Suprapubic skin (tissue), 4 donors: ENCODE data around the gene NOTO. TPM values are rescaled to one million over a fixed set of nuclear protein-coding genes. Genes with fewer than 3 reads are reported as not detected.

Source experiments
- DNase-seq, 2 donors: peaks; one replicate each; pipeline ENCODE4 v3.0.0-alpha.2; 2019; ENCODE audit warnings: low spot score in 2 of 2
- H3K27ac ChIP-seq: fragments of 200-600 bp; sonication (generic); one replicate; pipeline ENCODE4 v1.5.1; 2019
- H3K27me3 ChIP-seq: fragments of 200-600 bp; sonication (generic); one replicate; pipeline ENCODE4 v1.5.1; 2019
- H3K36me3 ChIP-seq: fragments of 200-600 bp; sonication (generic); one replicate; pipeline ENCODE4 v1.5.1; 2019
- H3K4me1 ChIP-seq: fragments of 200-600 bp; sonication (generic); one replicate; pipeline ENCODE4 v1.5.1; 2019
- H3K4me3 ChIP-seq: fragments of 200-600 bp; sonication (generic); one replicate; pipeline ENCODE4 v1.5.1; 2019; ENCODE audit warnings: mild to moderate bottlenecking
- H3K9me3 ChIP-seq: fragments of 200-600 bp; sonication (generic); one replicate; pipeline ENCODE4 v1.5.1; 2019
- CTCF ChIP-seq, 2 donors: fragments of 200-600 bp in 1 of 2; fragments of 450-650 bp in 1 of 2; sonication (generic) in 1 of 2; IDR thresholded peaks; one replicate each; pipeline ENCODE4 v1.5.1; 2016 to 2019; ENCODE audit warnings: antibody characterized with exemption in 2 of 2, mild to moderate bottlenecking in 1 of 2, moderate library complexity in 1 of 2
- EP300 ChIP-seq: sonication (generic); formaldehyde crosslinking; IDR thresholded peaks from one replicate; pipeline ENCODE4 v1.6.1; 2017; ENCODE audit warnings: antibody characterized with exemption
- POLR2A ChIP-seq, 2 donors: fragments of 450-650 bp; IDR thresholded peaks; one replicate each; pipeline ENCODE4 v1.6.1; 2017; ENCODE audit warnings: antibody characterized with exemption in 2 of 2, mild to moderate bottlenecking in 2 of 2, moderate library complexity in 2 of 2
- POLR2AphosphoS5 ChIP-seq, 3 donors: sonication (generic); formaldehyde crosslinking; IDR thresholded peaks; one replicate each; pipeline ENCODE4 v1.6.1; 2017; ENCODE audit warnings: antibody characterized with exemption in 3 of 3
- WGBS: methylation state at CpG from one replicate; pipeline ENCODE4 v1.1.5; 2018; 5-methylcytosine and 5-hydroxymethylcytosine counted together
- total RNA-seq, 4 donors: library from RNA; depleted of rRNA; stranded (reverse); fragments of >200 nt; gene quantifications; one replicate each; pipeline ENCODE4 v1.1.0, GENCODE V29; 2016

Gene NOTO
- total RNA-seq, 4 donors from 2014 or later, result not detected

- 70% methylated on average over 2 of the region's 2 CpGs for WGBS
- H3K27me3 ChIP-seq, result no peaks in the 10 kb centered on the region
- H3K4me1 ChIP-seq, result peaks cover 19% of the 10 kb centered on the region
- no peak for DNase-seq
- TF ChIP-seq EP300 (no peak), CTCF (IDR thresholded peaks at IDR 0.05) (no peak), POLR2AphosphoS5 (IDR thresholded peaks at IDR 0.05) (no peak), POLR2A (IDR thresholded peaks at IDR 0.05) (no peak)
- H3K36me3 ChIP-seq, result peaks cover 44% of the 10 kb centered on the region
- H3K9me3 ChIP-seq, result no peaks in the 10 kb centered on the region
- no peak overlapping the region for H3K4me3 ChIP-seq
- H3K27ac ChIP-seq, result no peak overlapping the region
Observed at GRCh38 chr2:73217826-73218225, 15.5 kb downstream of the NOTO start.

GRCh38 chr2:73218298-73218697, 15.9 kb downstream of the NOTO start:
- no peak overlapping the region for H3K4me3 ChIP-seq
- no peaks in the 10 kb centered on the region for H3K9me3 ChIP-seq
- no peaks in the 10 kb centered on the region for H3K27me3 ChIP-seq
- peaks cover 19% of the 10 kb centered on the region for H3K4me1 ChIP-seq
- no peak overlapping the region for H3K27ac ChIP-seq
- TF ChIP-seq CTCF (IDR thresholded peaks at IDR 0.05), result no peak
- TF ChIP-seq POLR2A (IDR thresholded peaks at IDR 0.05), result no peak
- no peak for TF ChIP-seq EP300
- no peak for TF ChIP-seq POLR2AphosphoS5 (IDR thresholded peaks at IDR 0.05)
- H3K36me3 ChIP-seq, result peaks cover 49% of the 10 kb centered on the region
- no peak for DNase-seq

DNA sequence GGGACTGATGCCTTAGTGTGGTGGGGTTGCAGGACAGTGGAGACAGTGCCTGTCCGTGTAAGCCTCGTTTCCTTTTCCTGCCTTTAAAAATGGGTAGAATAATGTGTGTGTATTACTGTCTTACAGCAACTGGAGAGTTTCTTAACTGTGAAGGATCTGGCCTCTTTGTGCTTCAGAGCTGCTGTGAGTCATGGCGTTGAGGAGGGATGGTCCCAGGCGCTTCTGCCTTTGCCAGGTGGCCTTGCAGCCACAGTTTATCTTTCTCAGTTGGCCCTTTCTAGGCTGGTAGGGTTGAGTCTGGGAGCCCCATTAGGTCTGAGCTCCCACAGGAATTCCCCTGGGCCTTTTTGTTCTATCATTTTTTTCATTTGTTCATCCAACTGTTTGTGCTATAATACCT, 21.4 kb downstream of the NOTO start:
- DNase-seq, result no peak
- Histone ChIP-seq H3K9me3 (no peaks in the 10 kb centered on the region), H3K4me1 (no peaks in the 10 kb centered on the region), H3K36me3 (peaks cover 96% of the 10 kb centered on the region), H3K27ac (no peak overlapping the region), H3K4me3 (no peak overlapping the region), H3K27me3 (no peaks in the 10 kb centered on the region)
- TF ChIP-seq EP300, result no peak
- no peak for TF ChIP-seq CTCF (IDR thresholded peaks at IDR 0.05)
- no peak for TF ChIP-seq POLR2AphosphoS5 (IDR thresholded peaks at IDR 0.05)
- TF ChIP-seq POLR2A (IDR thresholded peaks at IDR 0.05), result no peak
- WGBS, result 91% methylated on average over 4 of the region's 4 CpGs

GRCh38 chr2:73225513-73226360, 23.4 kb downstream of the NOTO start:
- Histone ChIP-seq H3K4me3 (no peak overlapping the region), H3K9me3 (no peaks in the 10 kb centered on the region), H3K36me3 (peaks cover 93% of the 10 kb centered on the region), H3K4me1 (no peaks in the 10 kb centered on the region), H3K27ac (no peak overlapping the region), H3K27me3 (no peaks in the 10 kb centered on the region)
- TF ChIP-seq EP300 (no peak), CTCF (IDR thresholded peaks at IDR 0.05) (no peak), POLR2AphosphoS5 (IDR thresholded peaks at IDR 0.05) (no peak), POLR2A (IDR thresholded peaks at IDR 0.05) (no peak)
- no peak for DNase-seq
- WGBS, result 84% methylated on average over 7 of the region's 9 CpGs

- Histone ChIP-seq H3K27ac (no peak overlapping the region), H3K27me3 (no peaks in the 10 kb centered on the region), H3K9me3 (no peaks in the 10 kb centered on the region), H3K4me3 (no peak overlapping the region), H3K36me3 (peaks cover 80% of the 10 kb centered on the region), H3K4me1 (no peaks in the 10 kb centered on the region)
- no peak for TF ChIP-seq POLR2A (IDR thresholded peaks at IDR 0.05)
- TF ChIP-seq POLR2AphosphoS5 (IDR thresholded peaks at IDR 0.05), result no peak
- TF ChIP-seq EP300, result no peak
- TF ChIP-seq CTCF (IDR thresholded peaks at IDR 0.05), result no peak
- no peak for DNase-seq
- WGBS, result 79% methylated on average over 3 of the region's 3 CpGs
Observed at GRCh38 chr2:73227086-73227485, 24.7 kb downstream of the NOTO start.
